Esophagus squamous epithelium (tissue), 5 donors: ENCODE measurements around the gene GRIK2. TPM values are rescaled to one million over a fixed set of nuclear protein-coding genes. Genes with fewer than 3 reads are reported as not detected.

Experiments
- DNase-seq: peaks from one replicate; lab custom pipeline; 2025; lab: John Stamatoyannopoulos, UW
- H3K27ac ChIP-seq, 4 donors: fragments of 200-600 bp; sonication (generic); one replicate each; pipeline ENCODE4 v1.5.1; 2016 to 2019; ENCODE audit warnings: mild to moderate bottlenecking in 1 of 4
- H3K27me3 ChIP-seq, 4 donors: fragments of 200-600 bp; sonication (generic); 1 replicate in 3 of 4; 2 replicates in 1 of 4; pipeline versions ENCODE4 v1.5.1 to v1.6.0; 2017 to 2021; ENCODE audit warnings: antibody characterized with exemption in 1 of 4
- H3K36me3 ChIP-seq, 3 donors: fragments of 200-600 bp; sonication (generic); one replicate each; pipeline ENCODE4 v1.5.1; 2016 to 2019
- H3K4me1 ChIP-seq, 3 donors: fragments of 200-600 bp; sonication (generic); one replicate each; pipeline ENCODE4 v1.5.1; 2017 to 2019
- H3K4me3 ChIP-seq, 4 donors: fragments of 200-600 bp; sonication (generic); 1 replicate in 3 of 4; 2 replicates in 1 of 4; pipeline ENCODE4 v1.5.1; 2016 to 2019; ENCODE audit warnings: mild to moderate bottlenecking in 2 of 4, moderate library complexity in 1 of 4
- H3K9me3 ChIP-seq, 3 donors: fragments of 200-600 bp; sonication (generic); one replicate each; pipeline ENCODE4 v1.5.1; 2016 to 2019
- POLR2A ChIP-seq, 4 donors: fragments of 450-650 bp; IDR thresholded peaks; one replicate each; pipeline ENCODE4 v1.6.1; 2017; ENCODE audit warnings: antibody characterized with exemption in 4 of 4, mild to moderate bottlenecking in 4 of 4, moderate library complexity in 3 of 4
- WGBS, 2 donors: methylation state at CpG; one replicate each; pipeline ENCODE4 v1.1.5; 2018; 5-methylcytosine and 5-hydroxymethylcytosine counted together
- intact Hi-C: fragments of 100-400 bp; cut with DNase I; formaldehyde crosslinking; loops from one replicate; pipeline ENCODE4 v1.15.0; 2022
- total RNA-seq, 4 donors: library from RNA; depleted of rRNA; stranded (reverse); fragments of >200 nt; gene quantifications; one replicate each; pipeline ENCODE4 v1.1.0, GENCODE V29; 2016
- TF ChIP-seq, protein P1 (sequence below), 6 experiments: fragments of 450-650 bp in 4 of 6; fragments of 200-600 bp in 2 of 6; sonication (generic) in 2 of 6; IDR thresholded peaks; one replicate each; pipeline ENCODE4 v1.5.1; 2016 to 2019; ENCODE audit warnings: antibody characterized with exemption in 6 of 6, mild to moderate bottlenecking in 4 of 6, moderate library complexity in 4 of 6
- donor health status: DM: yes; HTN: yes; CAD: no.

GRIK2 gene
- total RNA-seq, 4 donors from 2014 or later = 0.19 TPM; not detected in 3

DNA sequence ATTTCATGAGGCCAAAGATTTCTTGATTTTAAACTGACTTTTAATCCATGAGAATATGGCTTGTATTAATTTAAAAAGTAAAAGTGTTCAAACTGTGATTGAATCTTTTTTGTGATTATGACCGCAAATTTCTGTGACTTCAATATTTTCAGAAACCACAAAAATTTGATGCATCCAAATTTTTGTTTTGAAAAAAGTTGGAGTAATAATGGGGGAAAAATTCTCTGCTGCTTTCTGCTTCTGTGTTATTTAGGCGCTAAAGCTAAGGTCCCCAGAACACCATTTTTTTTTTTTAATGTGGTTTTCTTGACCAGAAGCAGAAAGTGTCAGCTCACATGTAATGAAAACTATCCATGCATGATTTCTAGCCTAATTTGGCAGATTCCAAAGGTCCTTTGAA lies 65.3 kb downstream of the GRIK2 start:
- Histone ChIP-seq H3K4me1 (no peaks in the 10 kb centered on the region), H3K27ac (no peak overlapping the region), H3K9me3 (no peaks in the 10 kb centered on the region), H3K36me3 (no peaks in the 10 kb centered on the region), H3K27me3 (no peaks in the 10 kb centered on the region), H3K4me3 (no peak overlapping the region)
- no peak for TF ChIP-seq POLR2A (IDR thresholded peaks at IDR 0.05)
- TF ChIP-seq, protein P1, sequence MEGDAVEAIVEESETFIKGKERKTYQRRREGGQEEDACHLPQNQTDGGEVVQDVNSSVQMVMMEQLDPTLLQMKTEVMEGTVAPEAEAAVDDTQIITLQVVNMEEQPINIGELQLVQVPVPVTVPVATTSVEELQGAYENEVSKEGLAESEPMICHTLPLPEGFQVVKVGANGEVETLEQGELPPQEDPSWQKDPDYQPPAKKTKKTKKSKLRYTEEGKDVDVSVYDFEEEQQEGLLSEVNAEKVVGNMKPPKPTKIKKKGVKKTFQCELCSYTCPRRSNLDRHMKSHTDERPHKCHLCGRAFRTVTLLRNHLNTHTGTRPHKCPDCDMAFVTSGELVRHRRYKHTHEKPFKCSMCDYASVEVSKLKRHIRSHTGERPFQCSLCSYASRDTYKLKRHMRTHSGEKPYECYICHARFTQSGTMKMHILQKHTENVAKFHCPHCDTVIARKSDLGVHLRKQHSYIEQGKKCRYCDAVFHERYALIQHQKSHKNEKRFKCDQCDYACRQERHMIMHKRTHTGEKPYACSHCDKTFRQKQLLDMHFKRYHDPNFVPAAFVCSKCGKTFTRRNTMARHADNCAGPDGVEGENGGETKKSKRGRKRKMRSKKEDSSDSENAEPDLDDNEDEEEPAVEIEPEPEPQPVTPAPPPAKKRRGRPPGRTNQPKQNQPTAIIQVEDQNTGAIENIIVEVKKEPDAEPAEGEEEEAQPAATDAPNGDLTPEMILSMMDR (IDR thresholded peaks at IDR 0.05) = no peak
- 85 to 87% methylated on average over 2 of the region's 2 CpGs for WGBS, 2 donors
- intact Hi-C loops = no loop called here
- no peak for DNase-seq

DNA sequence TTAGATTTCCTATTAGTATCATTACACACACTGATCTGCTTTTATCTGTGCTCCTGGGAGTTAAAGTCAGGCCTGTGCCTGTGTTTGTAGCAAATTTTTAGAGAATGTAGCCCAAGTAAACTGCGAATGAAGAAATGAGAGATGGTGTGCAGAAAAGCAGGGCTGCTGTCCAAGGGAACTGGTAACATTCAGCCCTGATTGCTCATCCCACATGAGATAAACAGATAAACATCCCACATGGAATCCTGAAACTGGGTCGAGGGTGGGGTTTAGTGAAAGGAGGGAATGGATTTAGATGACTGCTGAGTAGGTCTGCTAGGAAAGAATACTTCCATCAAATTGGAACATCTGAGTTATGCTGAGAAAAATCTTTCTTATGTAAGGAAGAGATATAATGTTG lies 69.1 kb downstream of the GRIK2 start:
- H3K4me1 ChIP-seq = no peaks in the 10 kb centered on the region
- WGBS, 2 donors = 49 to 53% methylated on average over 2 of the region's 2 CpGs
- no peaks in the 10 kb centered on the region for H3K27me3 ChIP-seq
- intact Hi-C loops = no loop called here
- no peak overlapping the region for H3K4me3 ChIP-seq
- TF ChIP-seq POLR2A (IDR thresholded peaks at IDR 0.05) = no peak
- TF ChIP-seq, protein P1 (IDR thresholded peaks at IDR 0.05) = no peak
- H3K36me3 ChIP-seq = no peaks in the 10 kb centered on the region
- no peak for DNase-seq
- H3K9me3 ChIP-seq = no peaks in the 10 kb centered on the region
- H3K27ac ChIP-seq = no peak overlapping the region

DNA sequence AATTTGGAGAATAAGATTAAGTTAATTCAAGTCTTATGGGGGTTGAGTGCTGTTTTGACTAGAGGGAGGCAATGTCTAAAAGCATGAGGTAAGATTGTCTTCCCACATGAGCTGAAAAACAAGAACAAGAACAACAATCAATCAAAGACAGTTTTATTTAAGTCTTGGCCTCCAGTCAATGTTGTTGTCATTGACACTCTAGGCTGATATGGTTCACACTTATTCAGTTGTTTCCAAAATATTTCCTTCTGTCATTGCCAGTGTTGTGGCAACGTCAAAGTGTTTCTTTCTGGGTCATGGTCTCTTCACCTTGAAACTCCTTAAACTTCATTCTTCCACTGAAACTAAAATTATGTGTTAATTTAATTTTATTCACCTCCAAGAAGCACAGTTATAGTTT lies 72.4 kb downstream of the GRIK2 start:
- no peaks in the 10 kb centered on the region for H3K9me3 ChIP-seq
- no peak overlapping the region for H3K27ac ChIP-seq
- no peak for TF ChIP-seq POLR2A (IDR thresholded peaks at IDR 0.05)
- TF ChIP-seq, protein P1 (IDR thresholded peaks at IDR 0.05) = no peak
- no peak overlapping the region for H3K4me3 ChIP-seq
- no peaks in the 10 kb centered on the region for H3K27me3 ChIP-seq
- 45 to 62% methylated on average over 1 of the region's 1 CpG for WGBS, 2 donors
- intact Hi-C loops = no loop called here
- no peaks in the 10 kb centered on the region for H3K36me3 ChIP-seq
- H3K4me1 ChIP-seq = no peaks in the 10 kb centered on the region
- DNase-seq = no peak

DNA sequence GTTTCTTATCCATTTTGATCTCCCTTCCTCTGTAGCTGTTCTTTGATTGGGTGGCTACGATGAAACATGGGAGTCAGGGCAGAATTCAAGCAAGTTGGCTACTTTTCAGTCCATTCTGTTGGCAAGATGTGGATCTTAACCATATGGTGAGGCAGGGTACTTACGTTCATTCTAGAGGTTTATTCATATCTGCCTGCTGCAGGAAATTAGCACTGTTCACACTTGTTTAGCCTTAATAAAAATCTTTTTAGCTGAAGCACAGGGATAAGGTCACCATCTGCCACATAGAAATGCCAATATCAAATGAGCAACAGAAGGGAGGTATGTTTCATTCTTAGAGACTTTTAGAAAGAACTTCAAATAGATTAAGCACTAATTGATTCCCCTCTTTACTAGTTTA lies 83.9 kb downstream of the GRIK2 start:
- intact Hi-C loops = no loop called here
- WGBS, 2 donors = 60 to 74% methylated on average over 2 of the region's 2 CpGs
- H3K27ac ChIP-seq = no peak overlapping the region
- no peaks in the 10 kb centered on the region for H3K4me1 ChIP-seq
- TF ChIP-seq, protein P1 (IDR thresholded peaks at IDR 0.05) = no peak
- TF ChIP-seq POLR2A (IDR thresholded peaks at IDR 0.05) = no peak
- DNase-seq = no peak
- no peaks in the 10 kb centered on the region for H3K36me3 ChIP-seq
- no peak overlapping the region for H3K4me3 ChIP-seq
- no peaks in the 10 kb centered on the region for H3K27me3 ChIP-seq
- no peaks in the 10 kb centered on the region for H3K9me3 ChIP-seq

DNA sequence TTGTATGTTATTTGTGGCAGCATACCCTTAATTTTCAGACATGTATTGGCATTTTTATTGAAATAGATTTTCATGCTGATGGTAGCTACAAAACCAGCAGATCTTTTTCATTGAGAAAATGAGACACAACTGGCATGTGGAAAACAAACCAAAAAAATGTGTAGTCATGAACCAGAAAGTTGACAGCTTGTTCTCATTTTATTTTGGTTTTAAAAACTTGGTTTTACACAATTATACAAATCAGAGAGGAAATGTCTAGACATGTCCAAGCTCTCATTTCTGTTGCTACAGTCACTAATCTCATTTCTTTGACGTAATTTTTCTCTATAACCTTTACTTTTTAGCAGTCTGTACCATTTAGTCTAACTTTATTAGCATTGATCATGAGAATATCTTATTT lies 85.4 kb downstream of the GRIK2 start:
- 71 to 80% methylated on average over 1 of the region's 1 CpG for WGBS, 2 donors
- no peaks in the 10 kb centered on the region for H3K9me3 ChIP-seq
- intact Hi-C loops = no loop called here
- no peak overlapping the region for H3K4me3 ChIP-seq
- no peaks in the 10 kb centered on the region for H3K27me3 ChIP-seq
- H3K4me1 ChIP-seq = no peaks in the 10 kb centered on the region
- H3K27ac ChIP-seq = no peak overlapping the region
- DNase-seq = no peak
- H3K36me3 ChIP-seq = no peaks in the 10 kb centered on the region
- no peak for TF ChIP-seq POLR2A (IDR thresholded peaks at IDR 0.05)
- TF ChIP-seq, protein P1 (IDR thresholded peaks at IDR 0.05) = no peak
